GM12892 (cell line): Measurements from ENCODE around the gene SEC22C.

Experiments used
- DNase-seq: peaks from one replicate; pipeline ENCODE4 v3.0.0; 2011; ENCODE audit not compliant: insufficient read length
- FAIRE-seq: peaks from 2 replicates; lab custom pipeline; 2011; peaks lifted over from hg19 to GRCh38; lab: Jason Lieb, UNC
- POLR2A ChIP-seq: IDR thresholded peaks from 2 replicates; pipeline ENCODE4 v1.6.1; 2011; ENCODE audit warnings: low read depth, low read length, control low read depth
- POLR2AphosphoS5 ChIP-seq: IDR thresholded peaks from 2 replicates; pipeline ENCODE4 v1.6.1; 2011; ENCODE audit warnings: low read depth, low read length, control low read depth
- TAF1 ChIP-seq: IDR thresholded peaks from 2 replicates; pipeline ENCODE4 v1.6.1; 2011; ENCODE audit warnings: low read depth, mild to moderate bottlenecking, control low read depth, low read length, borderline replicate concordance

The SEC22C gene

GRCh38 chr3:42507252-42507651 is 74.5 kb downstream of the SEC22C start:
- DNase-seq = no peak
- FAIRE-seq = no peak
- TF ChIP-seq POLR2A (no peak), TAF1 (no peak)

DNA sequence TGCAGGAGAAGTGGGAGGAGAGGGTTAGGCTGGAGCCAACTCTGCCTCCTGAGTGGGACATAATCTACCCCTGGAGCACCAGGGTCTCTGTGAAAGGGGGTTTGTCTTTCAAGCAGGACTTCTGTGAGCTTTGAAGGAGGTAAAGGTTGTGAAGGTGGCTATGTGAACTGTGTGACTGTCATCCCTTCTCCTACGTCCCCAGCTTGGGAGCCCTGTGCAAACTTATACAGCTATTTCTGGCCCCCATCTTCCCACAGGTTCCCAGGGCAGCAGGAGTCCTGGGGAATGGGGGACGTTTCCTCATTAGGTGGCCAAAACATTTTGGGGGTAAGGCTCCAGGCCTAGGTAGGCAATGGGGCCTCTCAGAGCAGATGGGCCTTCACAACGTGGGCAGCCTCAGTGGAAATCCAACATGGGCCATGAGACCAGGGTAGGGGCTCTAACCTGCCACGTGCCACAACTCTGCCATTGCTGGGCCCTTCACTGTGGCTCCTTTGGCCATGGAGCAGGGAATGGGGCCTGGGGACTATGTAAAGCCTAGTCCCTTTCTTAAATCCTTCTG is 75.8 kb downstream of the SEC22C start:
- FAIRE-seq (no peak), DNase-seq (no peak)
- TF ChIP-seq TAF1 (no peak), POLR2AphosphoS5 (no peak), POLR2A (no peak)

GRCh38 chr3:42505128-42505848 is 76.5 kb downstream of the SEC22C start:
- FAIRE-seq (no peak), DNase-seq (no peak)
- TF ChIP-seq POLR2AphosphoS5 (no peak), TAF1 (no peak), POLR2A (no peak)

- FAIRE-seq (no peak), DNase-seq (no peak)
- TF ChIP-seq POLR2AphosphoS5 = no peak
These were observed 77.2 kb downstream of the SEC22C start for GRCh38 chr3:42504334-42505127.

- FAIRE-seq (no peak), DNase-seq (no peak)
- no peak for TF ChIP-seq TAF1
These were observed 77.8 kb downstream of the SEC22C start for GRCh38 chr3:42503957-42504333.

DNA sequence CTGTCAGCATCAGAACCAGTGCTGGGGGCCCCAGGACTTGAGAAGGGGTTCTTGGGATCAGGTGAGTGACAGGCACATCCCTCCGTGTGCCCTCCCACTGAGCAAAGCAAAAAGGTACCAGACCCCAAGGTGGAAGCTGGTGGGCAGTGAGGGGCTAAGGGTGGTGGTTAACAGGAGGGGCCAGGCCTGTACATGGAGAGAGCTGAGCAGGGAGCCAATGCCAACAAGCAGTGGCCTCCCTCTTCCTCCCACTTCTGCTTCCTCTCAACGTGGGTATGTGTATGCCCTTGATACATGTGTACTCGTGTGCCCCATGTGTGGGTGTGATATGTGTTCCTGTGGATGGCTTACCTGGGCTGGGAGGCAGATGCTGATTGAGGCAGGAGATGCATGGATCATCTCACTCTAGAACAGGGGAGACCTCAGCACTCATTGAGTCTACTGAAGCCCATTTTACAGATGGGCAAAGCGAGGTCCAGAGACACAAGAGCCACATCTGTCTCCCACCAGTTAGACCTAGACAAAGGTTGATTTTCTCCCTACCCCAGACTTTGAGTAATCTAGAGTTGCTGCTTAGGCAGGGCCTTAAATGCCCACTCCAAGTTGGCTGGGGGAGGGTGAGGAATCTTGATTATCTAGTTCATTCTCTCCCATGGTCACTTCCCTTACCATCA is 78.4 kb downstream of the SEC22C start:
- TF ChIP-seq TAF1 = no peak
- no peak for TF ChIP-seq POLR2A
- no peak for TF ChIP-seq POLR2AphosphoS5
- DNase-seq (no peak), FAIRE-seq (no peak)

DNA sequence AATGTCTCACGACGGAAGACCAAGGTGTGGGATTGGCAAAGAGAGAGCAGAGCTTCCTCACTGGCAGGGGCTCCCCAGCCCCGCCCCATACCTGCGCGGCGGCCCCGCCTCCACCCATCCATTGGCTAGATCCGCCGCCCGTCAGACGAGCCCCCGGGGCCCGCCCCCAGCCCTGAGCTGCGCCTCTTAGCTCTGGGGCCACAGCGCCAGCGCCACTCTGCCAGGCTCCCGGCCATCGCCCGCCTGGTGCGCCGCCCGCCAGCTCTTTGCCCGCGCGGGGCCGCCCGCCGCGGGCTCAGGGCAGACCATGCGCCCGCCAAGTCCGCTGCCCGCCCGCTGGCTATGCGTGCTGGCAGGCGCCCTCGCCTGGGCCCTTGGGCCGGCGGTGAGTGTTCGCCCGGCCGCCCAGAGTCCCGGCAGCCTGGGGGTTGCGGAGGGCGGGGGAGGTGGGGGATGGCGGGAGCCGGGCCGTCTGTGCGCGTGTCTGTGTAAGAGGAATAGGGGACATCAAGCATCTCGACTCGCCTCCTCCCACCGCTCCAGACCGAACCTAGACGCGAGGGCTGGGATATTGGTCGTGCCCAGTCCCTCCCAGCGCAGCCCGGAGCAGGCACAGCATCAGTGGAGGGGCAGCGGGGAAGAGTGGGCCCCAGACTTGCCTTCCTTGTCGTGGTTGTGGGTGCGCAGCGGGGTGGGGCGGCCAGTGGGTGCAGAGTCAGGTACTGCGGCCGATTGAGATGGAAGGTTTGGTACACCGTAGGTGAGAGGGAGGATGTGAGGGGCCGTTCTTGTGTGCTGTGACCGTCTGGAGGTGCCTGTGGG is 79.1 kb downstream of the SEC22C start, which contains the start of gene VIPR1:
Gene VIPR1 (plus strand): TSS at position 215 of the 822 bp plus-strand sequence. CDS start 93 bp downstream, at position 308.
- peak; percentile 91 for DNase-seq
- peak; percentile 5 for FAIRE-seq
- no peak for TF ChIP-seq POLR2AphosphoS5
- TF ChIP-seq POLR2A = no peak
- no peak for TF ChIP-seq TAF1

GRCh38 chr3:42501681-42502428 is 79.9 kb downstream of the SEC22C start:
- TF ChIP-seq POLR2A (no peak), TAF1 (no peak), POLR2AphosphoS5 (no peak)
- peak; percentile 62 for DNase-seq
- FAIRE-seq = peak; percentile 77

DNA sequence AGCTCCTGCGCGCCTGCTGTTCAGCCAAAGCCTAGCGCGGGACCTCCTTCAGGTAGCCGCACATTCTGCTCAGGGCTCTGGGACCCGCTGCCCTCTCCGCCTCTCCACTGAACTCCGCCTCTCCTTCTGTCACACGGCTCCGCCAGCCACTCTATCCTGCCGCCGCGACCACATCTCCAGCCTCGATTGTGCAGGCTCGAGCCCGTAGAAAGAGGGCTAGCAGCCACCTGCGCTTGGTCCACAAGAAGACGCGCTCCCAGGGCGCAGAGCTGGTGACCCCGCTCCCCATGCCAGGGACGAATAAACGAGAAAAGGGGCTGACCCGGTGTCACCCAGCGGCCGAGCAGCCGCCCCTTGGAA is 80.5 kb downstream of the SEC22C start:
- DNase-seq (no peak), FAIRE-seq (no peak)
- TF ChIP-seq POLR2AphosphoS5 (no peak), TAF1 (no peak), POLR2A (no peak)

DNA sequence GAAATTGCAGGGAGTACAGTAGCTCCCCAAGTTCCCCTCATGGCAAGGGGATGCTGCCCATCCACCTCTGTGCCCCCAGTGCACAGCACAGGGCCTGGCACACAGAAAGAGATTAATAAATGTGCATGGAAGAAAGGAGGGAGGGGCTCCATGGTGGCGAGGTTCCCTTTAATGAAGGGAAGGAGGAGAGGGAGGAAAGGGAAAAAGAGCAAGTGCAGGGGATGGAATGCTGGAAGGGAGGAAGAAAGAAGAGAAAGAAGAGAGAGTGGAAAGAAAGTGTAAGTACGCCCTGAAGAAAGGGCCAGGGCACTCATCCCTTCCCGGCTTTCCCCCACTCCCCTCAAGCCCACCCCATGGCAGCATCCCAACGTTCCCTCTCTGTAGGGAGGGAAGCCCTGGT is 80.9 kb downstream of the SEC22C start:
- TF ChIP-seq TAF1 = no peak
- TF ChIP-seq POLR2A = no peak
- no peak for TF ChIP-seq POLR2AphosphoS5
- DNase-seq (no peak), FAIRE-seq (no peak)
